Measurements from ENCODE around the gene RAB3GAP1.

DNA sequence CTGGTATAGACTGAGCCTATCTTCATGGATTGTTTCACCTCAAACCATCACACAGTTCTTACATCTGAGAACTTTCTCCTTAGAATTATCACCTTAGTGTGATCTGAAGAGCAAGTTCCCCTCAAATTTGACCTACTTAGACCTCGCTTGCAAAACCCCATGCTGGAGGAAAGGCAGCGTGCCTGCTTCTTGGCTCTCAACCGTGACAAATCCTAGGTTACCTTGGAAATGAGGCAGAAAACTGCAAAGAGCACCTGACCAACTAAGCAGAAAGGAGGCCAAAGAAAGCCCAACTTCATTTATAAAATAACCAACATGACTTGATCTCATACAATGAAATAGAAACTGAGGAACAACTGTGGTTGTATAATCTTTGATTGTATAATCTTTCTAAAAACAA, 146.4 kb downstream of the RAB3GAP1 start:
- TF ChIP-seq CTCF (IDR thresholded peaks at IDR 0.05), result no peak
- no peak for TF ChIP-seq POLR2A (IDR thresholded peaks at IDR 0.05)
